ENCODE results near the gene CLCN6.

Gene CLCN6

GRCh38 chr1:11771481-11772043, 34.4 kb upstream of the CLCN6 start:
- no peak for TF ChIP-seq GATA3 (IDR thresholded peaks at IDR 0.05; ENCODE audit: low read depth, low read length)
- no peak for TF ChIP-seq GATA2 (IDR thresholded peaks at IDR 0.05; ENCODE audit: low read depth, low read length)

DNA sequence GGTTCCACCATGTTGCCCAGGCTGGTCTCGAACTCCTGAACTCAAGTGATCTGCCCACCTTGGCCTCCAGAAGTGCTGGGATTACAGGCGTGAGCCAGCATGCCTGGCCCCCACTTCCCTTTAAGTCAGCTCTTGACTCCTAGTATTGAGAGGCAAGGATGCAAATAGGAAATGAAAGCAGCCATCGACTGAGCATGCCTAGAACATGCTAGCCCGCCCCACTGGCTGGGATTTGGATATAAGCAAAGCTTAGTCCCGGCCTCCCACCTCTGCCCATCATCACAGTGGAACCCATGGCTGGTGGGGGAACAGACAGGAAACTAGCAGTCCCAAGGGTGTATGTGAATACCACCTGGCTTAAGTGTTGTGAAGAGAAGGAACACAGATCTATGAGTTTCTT, 33.5 kb upstream of the CLCN6 start:
- TF ChIP-seq GATA2 (IDR thresholded peaks at IDR 0.05; ENCODE audit: low read depth, low read length) = no peak
- no peak for TF ChIP-seq GATA3 (IDR thresholded peaks at IDR 0.05; ENCODE audit: low read depth, low read length)

GRCh38 chr1:11774753-11775152, 31.2 kb upstream of the CLCN6 start:
- TF ChIP-seq GATA2 (IDR thresholded peaks at IDR 0.05; ENCODE audit: low read depth, low read length) (no peak), GATA3 (IDR thresholded peaks at IDR 0.05; ENCODE audit: low read depth, low read length) (no peak)

- TF ChIP-seq GATA3 (IDR thresholded peaks at IDR 0.05; ENCODE audit: low read depth, low read length) = no peak
- no peak for TF ChIP-seq GATA2 (IDR thresholded peaks at IDR 0.05; ENCODE audit: low read depth, low read length)
Observed at GRCh38 chr1:11777658-11778322, 28.2 kb upstream of the CLCN6 start.

GRCh38 chr1:11778336-11778735, 27.7 kb upstream of the CLCN6 start:
- no peak for TF ChIP-seq GATA2 (IDR thresholded peaks at IDR 0.05; ENCODE audit: low read depth, low read length)
- TF ChIP-seq GATA3 (IDR thresholded peaks at IDR 0.05; ENCODE audit: low read depth, low read length) = no peak

DNA sequence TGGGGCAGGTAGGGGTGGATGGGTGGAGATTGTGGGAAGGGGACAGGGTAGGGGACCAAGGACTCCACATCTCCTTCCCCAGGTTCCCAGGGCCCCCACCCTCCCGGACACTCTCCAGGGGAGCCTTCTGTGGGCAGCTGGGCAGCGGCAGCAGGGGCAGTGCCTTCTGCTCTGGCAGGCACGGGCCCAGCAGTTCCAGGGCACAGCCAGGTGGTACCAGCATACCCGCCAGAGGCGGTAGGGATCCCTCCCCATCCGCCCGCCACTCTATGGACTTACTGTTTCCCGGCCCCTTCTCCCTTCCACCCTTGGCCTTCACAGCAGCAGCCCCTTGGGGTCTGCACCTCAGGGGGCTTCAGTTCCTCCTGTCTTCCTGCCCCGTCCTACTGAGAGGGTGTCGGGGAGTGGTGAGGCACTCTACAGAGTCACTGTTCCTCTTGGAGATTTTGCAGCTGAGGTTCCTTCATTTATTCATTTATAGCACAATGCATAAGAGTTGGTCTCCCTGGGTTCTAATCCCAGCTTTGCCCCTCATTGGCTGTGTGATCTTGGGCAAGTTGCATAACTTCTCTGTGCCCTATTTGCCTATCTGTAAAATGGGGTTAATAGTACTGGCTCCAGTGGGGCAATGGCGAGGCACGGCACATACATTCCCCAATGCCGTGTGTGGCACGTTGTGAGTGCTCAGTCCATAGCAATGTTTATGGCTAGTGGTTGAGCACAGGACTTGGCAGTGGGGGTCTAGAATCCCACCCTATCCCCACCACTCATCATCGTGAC, 27.0 kb upstream of the CLCN6 start:
- TF ChIP-seq GATA3 (IDR thresholded peaks at IDR 0.05; ENCODE audit: low read depth, low read length) = no peak
- no peak for TF ChIP-seq GATA2 (IDR thresholded peaks at IDR 0.05; ENCODE audit: low read depth, low read length)

DNA sequence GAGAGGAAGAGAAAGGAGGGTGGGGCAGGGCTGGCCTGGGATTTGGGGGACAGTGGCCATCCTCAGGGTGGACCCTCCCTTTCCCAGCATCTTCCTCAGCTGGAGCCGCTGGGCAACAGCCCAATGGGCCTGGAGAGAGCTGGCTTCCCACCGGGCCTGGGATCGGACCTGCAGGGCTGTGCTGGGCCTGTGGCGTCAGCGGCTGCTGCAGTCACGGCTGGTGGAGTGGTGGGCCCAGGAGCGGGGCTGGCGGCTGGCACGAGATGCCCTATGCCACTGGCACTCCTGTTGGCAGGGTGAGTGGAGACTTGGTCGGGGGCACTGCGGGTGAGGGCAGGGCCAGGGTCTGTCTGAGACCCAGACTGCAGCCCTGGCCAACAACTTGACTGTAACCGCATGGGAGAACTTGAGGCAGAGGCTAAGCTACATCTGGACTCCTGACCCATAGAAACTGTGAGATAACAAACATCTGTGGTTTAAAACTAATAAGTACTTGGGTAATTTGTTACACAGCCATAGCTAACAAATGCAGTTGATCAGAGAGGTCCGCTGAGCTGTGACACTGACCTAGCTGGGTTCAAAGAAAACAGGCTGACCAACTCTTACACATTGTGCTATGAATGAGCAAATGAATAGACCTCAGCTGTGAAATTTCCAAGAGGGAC, 26.1 kb upstream of the CLCN6 start:
- TF ChIP-seq GATA2 (IDR thresholded peaks at IDR 0.05; ENCODE audit: low read depth, low read length) (no peak), GATA3 (IDR thresholded peaks at IDR 0.05; ENCODE audit: low read depth, low read length) (no peak)

DNA sequence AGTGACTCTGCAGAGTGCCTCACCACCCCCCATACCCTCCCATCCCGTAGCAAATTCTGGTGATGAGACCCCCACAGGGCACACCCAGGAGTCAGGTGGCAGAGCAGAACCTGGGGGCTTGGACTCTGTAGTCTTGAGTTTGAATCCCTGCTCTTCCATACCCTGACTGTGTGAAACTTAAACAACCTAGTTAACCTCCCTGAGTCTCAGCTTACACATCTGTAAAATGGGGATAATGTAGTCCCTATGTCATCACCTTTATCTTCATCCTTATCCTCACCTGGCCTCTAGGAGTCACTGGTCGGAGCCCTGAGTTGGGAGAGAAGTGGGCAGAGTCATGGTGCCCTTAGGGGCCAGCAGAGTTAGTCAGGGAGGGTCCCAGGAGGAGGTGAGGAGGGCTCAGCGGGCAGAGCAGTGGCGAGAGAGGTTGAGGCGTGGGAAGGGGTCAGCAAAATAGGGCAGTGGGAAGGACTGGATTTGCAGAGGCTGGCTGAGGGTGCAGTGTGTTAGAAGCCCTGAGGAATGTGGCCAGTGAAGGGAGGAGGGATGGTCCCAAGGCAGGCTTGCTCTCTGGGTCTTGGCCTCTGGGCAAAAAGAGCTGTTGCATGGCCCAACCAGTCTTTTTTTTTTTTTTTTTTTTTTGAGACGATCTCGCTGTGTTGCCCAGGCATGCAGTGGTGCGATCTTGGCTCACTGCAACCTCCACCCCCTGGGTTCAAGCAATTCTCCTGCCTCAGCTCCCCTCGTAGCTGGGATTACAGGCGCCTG, 25.4 kb upstream of the CLCN6 start:
- no peak for TF ChIP-seq GATA3 (IDR thresholded peaks at IDR 0.05; ENCODE audit: low read depth, low read length)
- no peak for TF ChIP-seq GATA2 (IDR thresholded peaks at IDR 0.05; ENCODE audit: low read depth, low read length)

DNA sequence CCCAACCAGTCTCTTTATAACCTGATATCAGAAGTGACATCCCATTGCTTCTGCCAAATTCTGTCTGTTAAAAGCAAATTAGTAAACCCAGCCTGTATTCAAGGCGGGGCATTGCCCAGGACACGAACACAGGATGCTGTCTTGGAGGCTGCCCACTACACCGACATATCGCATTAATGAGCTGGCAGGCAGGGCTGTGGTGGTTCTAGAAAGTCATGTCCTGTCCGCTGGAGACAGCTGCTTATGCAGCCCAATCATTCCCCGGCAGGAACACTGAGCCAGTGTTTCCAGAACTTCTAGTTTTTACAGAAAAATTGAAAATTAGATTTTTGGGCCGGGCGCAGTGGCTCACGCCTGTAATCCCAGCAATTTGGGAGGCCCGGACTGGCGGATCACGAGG, 24.7 kb upstream of the CLCN6 start:
- TF ChIP-seq GATA2 (IDR thresholded peaks at IDR 0.05; ENCODE audit: low read depth, low read length) = no peak
- no peak for TF ChIP-seq GATA3 (IDR thresholded peaks at IDR 0.05; ENCODE audit: low read depth, low read length)

GRCh38 chr1:11782127-11782708, 23.8 kb upstream of the CLCN6 start:
- TF ChIP-seq GATA3 (IDR thresholded peaks at IDR 0.05; ENCODE audit: low read depth, low read length) (no peak), GATA2 (IDR thresholded peaks at IDR 0.05; ENCODE audit: low read depth, low read length) (no peak)

- TF ChIP-seq GATA3 (IDR thresholded peaks at IDR 0.05; ENCODE audit: low read depth, low read length) = no peak
- TF ChIP-seq GATA2 (IDR thresholded peaks at IDR 0.05; ENCODE audit: low read depth, low read length) = no peak
Observed at GRCh38 chr1:11783556-11783955, 22.4 kb upstream of the CLCN6 start.

DNA sequence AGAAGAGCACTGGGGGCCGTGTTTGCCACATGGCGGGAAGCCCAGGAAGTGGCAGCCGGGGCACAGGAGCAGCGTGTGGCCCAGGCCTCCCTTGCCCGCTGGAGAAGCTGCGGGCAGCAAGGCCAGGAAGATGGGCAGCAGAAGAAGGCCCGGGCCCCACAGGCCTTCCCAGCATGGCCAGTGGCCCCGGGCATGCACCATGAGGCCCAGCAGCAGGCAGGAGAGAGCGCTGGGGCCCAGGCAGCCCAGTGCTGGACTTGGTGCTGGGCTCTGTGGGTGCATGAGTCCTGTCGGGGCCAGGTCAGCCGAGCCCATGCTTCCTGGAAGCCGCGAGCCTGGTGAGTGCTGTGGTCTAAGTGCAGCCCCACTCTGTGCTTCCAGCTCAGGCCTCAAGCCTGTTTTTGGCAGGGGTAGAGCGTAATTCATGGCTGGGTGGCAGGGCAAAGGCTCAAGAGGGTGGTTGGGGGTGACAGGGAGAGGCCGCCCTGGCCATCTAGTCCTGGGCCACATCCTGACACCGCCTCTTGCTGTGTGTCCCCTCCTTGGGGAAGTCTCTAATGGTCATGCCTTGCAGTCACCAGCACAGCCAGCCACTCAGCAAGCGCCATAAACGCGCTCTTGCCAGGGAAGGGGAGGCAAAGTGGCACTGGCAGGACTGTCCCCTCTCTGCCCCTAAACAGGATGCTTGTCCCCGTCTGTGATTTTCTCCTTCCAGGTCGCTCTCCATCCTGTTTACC, 21.6 kb upstream of the CLCN6 start:
- no peak for TF ChIP-seq GATA3 (IDR thresholded peaks at IDR 0.05; ENCODE audit: low read depth, low read length)
- no peak for TF ChIP-seq GATA2 (IDR thresholded peaks at IDR 0.05; ENCODE audit: low read depth, low read length)

Data from SH-SY5Y (cell line).